Measurements from ENCODE around the gene MST1.

The MST1 gene

DNA sequence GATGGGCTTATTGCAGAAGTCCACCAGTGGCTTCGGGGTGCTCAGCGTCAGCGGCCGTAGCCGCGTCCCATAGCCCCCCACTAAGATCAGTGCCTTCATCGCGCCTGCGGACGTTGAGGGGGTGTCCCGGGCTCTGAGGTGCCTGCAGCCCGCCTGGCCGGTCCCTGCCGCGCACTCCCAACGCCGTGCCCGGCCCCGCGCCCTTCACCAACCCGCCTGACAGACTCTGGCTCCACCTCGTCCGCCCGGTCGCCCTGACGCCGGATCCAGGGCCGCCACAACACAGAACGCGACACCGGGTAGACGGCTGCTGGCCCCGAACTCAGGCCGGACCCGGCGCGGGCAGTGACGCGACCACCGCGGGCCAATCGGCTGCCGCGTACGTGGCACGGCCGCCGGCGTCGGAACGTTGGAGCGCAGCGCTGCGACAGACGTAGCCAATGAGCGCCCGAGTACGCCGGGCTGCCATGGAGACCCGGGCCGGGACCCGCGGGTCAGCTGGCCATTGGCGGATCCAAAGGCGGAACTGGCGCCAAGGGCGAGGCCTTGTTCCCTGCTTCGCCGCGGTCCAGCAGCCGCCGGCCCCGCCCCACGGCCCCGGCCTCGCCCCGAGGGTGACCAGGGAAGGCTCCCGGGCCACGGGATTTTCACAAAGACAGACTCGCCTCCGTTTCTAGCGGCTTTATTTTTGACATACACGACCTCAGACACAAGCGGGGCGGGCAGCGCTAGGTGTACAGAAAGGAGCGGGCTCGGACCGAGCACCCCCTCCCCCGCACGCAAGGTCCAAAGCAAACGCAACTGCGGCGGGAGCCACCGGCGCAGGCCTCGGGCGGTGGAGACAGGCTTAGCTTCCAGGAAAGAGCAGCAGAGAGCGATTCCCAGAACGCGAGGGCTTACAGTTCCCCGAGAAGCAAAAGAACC, 34.6 kb upstream of the MST1 start, which contains the start of gene GMPPB:
GMPPB (minus strand) TSS at position 324 of the 924 bp plus-strand sequence; CDS start at position 99, 225 bp downstream.
- TF ChIP-seq, protein P1, sequence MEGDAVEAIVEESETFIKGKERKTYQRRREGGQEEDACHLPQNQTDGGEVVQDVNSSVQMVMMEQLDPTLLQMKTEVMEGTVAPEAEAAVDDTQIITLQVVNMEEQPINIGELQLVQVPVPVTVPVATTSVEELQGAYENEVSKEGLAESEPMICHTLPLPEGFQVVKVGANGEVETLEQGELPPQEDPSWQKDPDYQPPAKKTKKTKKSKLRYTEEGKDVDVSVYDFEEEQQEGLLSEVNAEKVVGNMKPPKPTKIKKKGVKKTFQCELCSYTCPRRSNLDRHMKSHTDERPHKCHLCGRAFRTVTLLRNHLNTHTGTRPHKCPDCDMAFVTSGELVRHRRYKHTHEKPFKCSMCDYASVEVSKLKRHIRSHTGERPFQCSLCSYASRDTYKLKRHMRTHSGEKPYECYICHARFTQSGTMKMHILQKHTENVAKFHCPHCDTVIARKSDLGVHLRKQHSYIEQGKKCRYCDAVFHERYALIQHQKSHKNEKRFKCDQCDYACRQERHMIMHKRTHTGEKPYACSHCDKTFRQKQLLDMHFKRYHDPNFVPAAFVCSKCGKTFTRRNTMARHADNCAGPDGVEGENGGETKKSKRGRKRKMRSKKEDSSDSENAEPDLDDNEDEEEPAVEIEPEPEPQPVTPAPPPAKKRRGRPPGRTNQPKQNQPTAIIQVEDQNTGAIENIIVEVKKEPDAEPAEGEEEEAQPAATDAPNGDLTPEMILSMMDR (IDR thresholded peaks at IDR 0.05) = peak; percentile 12
- peak within 1 kb of the TSS; percentile 73 to 95 for H3K4me3 ChIP-seq (ENCODE audit: low read depth in 1 of 2, low read length in 1 of 2)
- H3K27ac ChIP-seq = peak within 1 kb of the TSS; percentile 87
- H3K4me1 ChIP-seq (ENCODE audit: control insufficient read depth in 1 of 2, insufficient read depth in 1 of 2, low read depth in 1 of 2, low read length in 1 of 2) = peaks cover 29 to 31% of the 10 kb centered on the region in 2 experiments
- H3K9me3 ChIP-seq = no peaks in the 10 kb centered on the region
- H3K27me3 ChIP-seq = peaks cover 4% of the 10 kb centered on the region
- H3K36me3 ChIP-seq = peaks cover 62% of the 10 kb centered on the region

DNA sequence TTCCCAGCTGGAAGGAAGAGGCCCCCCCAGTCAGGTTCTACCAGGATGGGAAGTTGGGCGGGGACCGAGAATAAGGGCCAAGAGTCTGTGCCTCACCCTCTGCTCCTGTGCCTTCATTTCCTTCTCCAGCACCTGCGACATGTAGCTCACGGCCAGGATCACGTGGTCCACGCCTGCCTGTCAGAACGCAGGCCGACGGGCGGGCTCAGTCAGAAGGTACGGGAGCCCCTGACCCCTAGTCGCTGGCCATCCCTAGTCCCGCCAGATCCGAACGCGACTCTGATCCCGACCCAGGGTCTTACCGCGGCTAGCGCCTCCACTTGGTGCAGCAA, 34.0 kb upstream of the MST1 start:
- TF ChIP-seq, protein P1 (IDR thresholded peaks at IDR 0.05) = no peak
- peak overlapping the region; percentile 87 for H3K27ac ChIP-seq
- peak overlapping the region; percentile 73 to 95 for H3K4me3 ChIP-seq (ENCODE audit: low read depth in 1 of 2, low read length in 1 of 2)
- peaks cover 61% of the 10 kb centered on the region for H3K36me3 ChIP-seq
- peaks cover 34 to 36% of the 10 kb centered on the region in 2 experiments for H3K4me1 ChIP-seq (ENCODE audit: control insufficient read depth in 1 of 2, insufficient read depth in 1 of 2, low read depth in 1 of 2, low read length in 1 of 2)
- no peaks in the 10 kb centered on the region for H3K9me3 ChIP-seq
- H3K27me3 ChIP-seq = peaks cover 10% of the 10 kb centered on the region

DNA sequence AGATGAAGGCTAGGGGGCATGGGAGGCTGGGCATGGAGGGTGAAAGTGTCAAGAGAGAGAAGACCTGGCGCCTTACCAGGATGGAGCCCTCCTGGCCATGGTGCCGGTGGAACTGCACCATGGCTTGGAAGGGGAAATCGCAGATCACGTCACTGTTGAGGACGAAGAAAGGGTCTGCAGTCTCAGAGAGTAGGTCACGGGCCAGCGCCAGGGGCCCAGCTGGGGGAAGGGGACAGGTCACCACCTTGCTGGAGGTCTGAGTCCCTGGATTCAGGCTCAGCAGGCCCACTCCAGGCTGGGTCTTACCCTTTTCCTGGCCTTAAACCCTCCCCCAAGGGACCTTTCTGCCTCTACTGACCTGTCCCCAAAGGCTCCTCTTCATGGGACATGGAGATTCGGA, 33.6 kb upstream of the MST1 start:
- Histone ChIP-seq H3K36me3 (peaks cover 58% of the 10 kb centered on the region), H3K4me1 (ENCODE audit: control insufficient read depth in 1 of 2, insufficient read depth in 1 of 2, low read depth in 1 of 2, low read length in 1 of 2) (peaks cover 34 to 36% of the 10 kb centered on the region in 2 experiments), H3K9me3 (no peaks in the 10 kb centered on the region), H3K27ac (peak overlapping the region; percentile 87), H3K27me3 (peaks cover 13% of the 10 kb centered on the region), H3K4me3 (ENCODE audit: low read depth in 1 of 2, low read length in 1 of 2) (peak overlapping the region; percentile 73 to 95)
- TF ChIP-seq, protein P1 (IDR thresholded peaks at IDR 0.05) = no peak

DNA sequence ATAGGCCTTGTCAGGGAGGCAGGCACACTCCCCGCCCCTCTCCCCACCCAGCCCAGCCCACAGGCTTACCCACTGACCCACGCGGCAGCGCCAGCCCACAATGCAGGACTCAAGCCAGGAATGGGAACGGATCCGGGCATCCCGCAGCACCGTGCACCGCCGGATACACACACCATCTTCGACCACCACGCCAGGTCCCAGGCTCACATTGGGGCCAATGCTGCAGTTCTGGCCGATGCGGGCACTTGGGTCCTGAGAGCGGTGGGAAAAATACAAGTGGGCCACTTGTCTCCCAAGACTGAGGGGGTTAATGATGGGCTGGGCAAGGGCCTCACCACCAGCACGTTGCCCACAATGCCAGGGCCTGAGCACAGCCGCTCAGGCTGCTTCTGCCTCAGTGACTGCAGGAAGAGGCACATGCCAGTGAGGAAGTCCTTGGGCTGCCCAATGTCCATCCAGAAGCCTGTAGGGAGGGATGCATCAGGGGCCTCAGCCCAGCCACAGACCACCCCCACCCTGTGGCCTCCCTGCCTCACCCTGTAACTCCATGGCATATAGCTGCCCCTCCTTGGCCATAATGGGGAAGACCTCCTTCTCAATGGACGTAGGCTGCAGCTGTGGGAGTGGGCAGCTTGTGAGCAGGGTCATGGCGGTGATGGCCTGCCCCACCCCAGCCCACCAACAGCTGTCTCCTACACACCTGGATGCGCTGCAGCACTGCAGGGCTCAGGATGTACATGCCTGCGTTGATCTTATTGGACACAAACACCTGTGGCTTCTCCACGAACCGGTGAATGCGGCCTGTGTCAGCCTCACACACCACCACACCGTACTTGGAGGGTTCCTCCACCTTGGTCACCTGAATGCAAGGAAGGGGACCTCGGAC, 32.9 kb upstream of the MST1 start:
- no peak overlapping the region for H3K27ac ChIP-seq
- H3K36me3 ChIP-seq = peaks cover 50% of the 10 kb centered on the region
- no peak overlapping the region for H3K4me3 ChIP-seq (ENCODE audit: low read depth in 1 of 2, low read length in 1 of 2)
- H3K27me3 ChIP-seq = peaks cover 14% of the 10 kb centered on the region
- TF ChIP-seq, protein P1 (IDR thresholded peaks at IDR 0.05) = no peak
- no peaks in the 10 kb centered on the region for H3K9me3 ChIP-seq
- peaks cover 34 to 36% of the 10 kb centered on the region in 2 experiments for H3K4me1 ChIP-seq (ENCODE audit: control insufficient read depth in 1 of 2, insufficient read depth in 1 of 2, low read depth in 1 of 2, low read length in 1 of 2)

DNA sequence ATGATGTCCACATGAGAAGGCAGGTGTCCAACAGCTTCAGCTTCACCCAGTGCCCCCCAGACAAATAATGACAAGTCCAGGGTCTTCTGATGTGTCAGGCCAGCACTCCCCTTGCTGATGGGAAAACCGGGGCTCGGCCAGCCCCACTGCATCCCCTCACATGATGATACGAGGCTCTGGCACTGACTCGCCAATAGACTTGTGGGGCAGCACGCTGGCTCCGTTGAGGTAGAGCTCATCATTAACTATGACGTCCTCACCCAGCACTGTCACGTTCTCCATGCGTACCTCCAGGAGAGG, 32.3 kb upstream of the MST1 start:
- Histone ChIP-seq H3K27me3 (peaks cover 14% of the 10 kb centered on the region), H3K4me3 (ENCODE audit: low read depth in 1 of 2, low read length in 1 of 2) (no peak overlapping the region), H3K4me1 (ENCODE audit: control insufficient read depth in 1 of 2, insufficient read depth in 1 of 2, low read depth in 1 of 2, low read length in 1 of 2) (peaks cover 34 to 36% of the 10 kb centered on the region in 2 experiments), H3K9me3 (no peaks in the 10 kb centered on the region), H3K36me3 (peaks cover 50% of the 10 kb centered on the region), H3K27ac (no peak overlapping the region)
- TF ChIP-seq, protein P1 (IDR thresholded peaks at IDR 0.05) = no peak

All from neutrophil (primary cell).